ENCODE results near the gene OR2L5. TPM values are rescaled to one million over a fixed set of nuclear protein-coding genes. Genes with fewer than 3 reads are reported as not detected.

The OR2L5 gene
- total RNA-seq, 2 experiments from 2014 or later = not detected

DNA sequence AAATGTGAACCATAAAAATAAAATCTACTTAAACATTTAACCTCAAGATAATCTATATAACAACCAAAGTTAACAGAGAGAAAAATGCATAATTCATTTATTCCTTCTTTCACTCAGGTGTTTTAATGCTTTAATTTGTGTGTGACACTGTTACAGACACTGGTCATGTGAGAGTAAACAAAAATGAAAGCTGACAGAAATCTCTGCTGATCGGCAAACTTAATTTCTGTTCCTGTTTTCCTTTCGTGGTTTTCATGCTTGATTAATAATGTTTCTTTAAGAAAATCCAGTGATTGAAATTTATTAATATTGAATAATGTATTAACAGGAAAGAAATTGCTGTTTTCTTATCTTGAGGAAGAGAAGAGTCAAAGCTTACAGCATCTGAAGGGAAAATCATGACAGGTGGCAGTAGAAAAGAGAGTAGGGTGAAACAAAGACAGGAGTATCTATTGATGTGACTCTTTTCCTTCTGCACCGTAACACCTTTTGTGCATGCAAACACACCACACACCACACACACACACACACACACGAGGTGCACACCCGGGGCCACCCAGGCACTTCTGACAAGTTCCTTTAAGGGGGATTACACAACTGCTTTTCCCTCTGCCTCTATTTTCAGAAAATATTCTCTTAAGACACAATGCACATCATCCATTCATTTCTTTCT, 46.8 kb upstream of the OR2L5 start:
- TF ChIP-seq, protein P1, sequence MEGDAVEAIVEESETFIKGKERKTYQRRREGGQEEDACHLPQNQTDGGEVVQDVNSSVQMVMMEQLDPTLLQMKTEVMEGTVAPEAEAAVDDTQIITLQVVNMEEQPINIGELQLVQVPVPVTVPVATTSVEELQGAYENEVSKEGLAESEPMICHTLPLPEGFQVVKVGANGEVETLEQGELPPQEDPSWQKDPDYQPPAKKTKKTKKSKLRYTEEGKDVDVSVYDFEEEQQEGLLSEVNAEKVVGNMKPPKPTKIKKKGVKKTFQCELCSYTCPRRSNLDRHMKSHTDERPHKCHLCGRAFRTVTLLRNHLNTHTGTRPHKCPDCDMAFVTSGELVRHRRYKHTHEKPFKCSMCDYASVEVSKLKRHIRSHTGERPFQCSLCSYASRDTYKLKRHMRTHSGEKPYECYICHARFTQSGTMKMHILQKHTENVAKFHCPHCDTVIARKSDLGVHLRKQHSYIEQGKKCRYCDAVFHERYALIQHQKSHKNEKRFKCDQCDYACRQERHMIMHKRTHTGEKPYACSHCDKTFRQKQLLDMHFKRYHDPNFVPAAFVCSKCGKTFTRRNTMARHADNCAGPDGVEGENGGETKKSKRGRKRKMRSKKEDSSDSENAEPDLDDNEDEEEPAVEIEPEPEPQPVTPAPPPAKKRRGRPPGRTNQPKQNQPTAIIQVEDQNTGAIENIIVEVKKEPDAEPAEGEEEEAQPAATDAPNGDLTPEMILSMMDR (conservative IDR thresholded peaks at IDR 0.05; ENCODE audit: low read length) = no peak
- TF ChIP-seq EZH2phosphoT487 (IDR thresholded peaks at IDR 0.05; ENCODE audit: borderline replicate concordance, low read depth, low read length) = no peak
- POLR2A ChIA-PET = no interaction called here
- no peak overlapping the region for H3K27ac ChIP-seq (ENCODE audit: low read depth, low read length, poor library complexity, severe bottlenecking)
- H3K4me1 ChIP-seq (ENCODE audit: insufficient read depth, low read length, poor library complexity, severe bottlenecking) = no peaks in the 10 kb centered on the region
- no peaks in the 10 kb centered on the region for H3K79me2 ChIP-seq (ENCODE audit: insufficient read depth, low read depth, low read length)
- H3K9me2 ChIP-seq (ENCODE audit: insufficient read depth, low read length) = no peaks in the 10 kb centered on the region
- H3K4me3 ChIP-seq (ENCODE audit: low read depth, low read length, poor library complexity, severe bottlenecking) = no peak overlapping the region
- CTCF ChIA-PET (ENCODE audit: unreplicated experiment) = no interaction called here
- H3K36me3 ChIP-seq (ENCODE audit: insufficient read depth, low read length) = no peaks in the 10 kb centered on the region
- BruUV-seq (replicated peaks) = no TSS peak
- no peak overlapping the region for H2AFZ ChIP-seq (ENCODE audit: low read length)
- no peak overlapping the region for H3K4me2 ChIP-seq (ENCODE audit: low read length)
- intact Hi-C loops (cut with micrococcal nuclease; ENCODE audit: unreplicated experiment) = no loop called here
- no peak for DNase-seq (ENCODE audit: low spot score)
- H4K20me1 ChIP-seq (ENCODE audit: insufficient read depth, low read length) = no peaks in the 10 kb centered on the region
- H3K9me3 ChIP-seq (ENCODE audit: low read length) = no peaks in the 10 kb centered on the region

DNA sequence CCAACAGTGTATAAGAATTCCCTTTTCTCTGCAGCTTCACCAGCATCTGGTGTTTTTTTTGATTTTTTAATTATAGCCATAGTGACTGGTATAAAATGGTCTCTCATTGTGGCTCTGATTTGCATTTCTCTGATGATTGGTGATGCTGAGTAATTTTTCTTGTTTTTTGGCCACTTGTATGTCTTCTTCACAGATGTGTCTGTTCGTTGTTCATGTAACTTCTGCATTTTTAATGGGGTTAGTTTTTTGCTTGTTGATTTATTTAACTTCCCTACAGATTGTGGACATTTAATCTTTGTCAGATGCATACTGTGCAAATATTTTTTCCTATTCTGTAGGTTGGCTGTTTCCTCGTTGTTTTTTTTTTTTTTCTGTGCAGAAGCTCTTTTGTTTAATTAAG, 20.5 kb upstream of the OR2L5 start:
- H3K9me3 ChIP-seq (ENCODE audit: low read length) = no peaks in the 10 kb centered on the region
- TF ChIP-seq EZH2phosphoT487 (IDR thresholded peaks at IDR 0.05; ENCODE audit: borderline replicate concordance, low read depth, low read length) = no peak
- TF ChIP-seq, protein P1 (conservative IDR thresholded peaks at IDR 0.05; ENCODE audit: low read length) = no peak
- no peak overlapping the region for H3K4me3 ChIP-seq (ENCODE audit: low read depth, low read length, poor library complexity, severe bottlenecking)
- no peak overlapping the region for H3K4me2 ChIP-seq (ENCODE audit: low read length)
- H3K36me3 ChIP-seq (ENCODE audit: insufficient read depth, low read length) = no peaks in the 10 kb centered on the region
- no peak for DNase-seq (ENCODE audit: low spot score)
- no TSS peak for BruUV-seq (replicated peaks)
- CTCF ChIA-PET (ENCODE audit: unreplicated experiment) = no interaction called here
- H3K27ac ChIP-seq (ENCODE audit: low read depth, low read length, poor library complexity, severe bottlenecking) = no peak overlapping the region
- no peak overlapping the region for H2AFZ ChIP-seq (ENCODE audit: low read length)
- no peaks in the 10 kb centered on the region for H3K9me2 ChIP-seq (ENCODE audit: insufficient read depth, low read length)
- intact Hi-C loops (cut with micrococcal nuclease; ENCODE audit: unreplicated experiment) = no loop called here
- no peaks in the 10 kb centered on the region for H3K4me1 ChIP-seq (ENCODE audit: insufficient read depth, low read length, poor library complexity, severe bottlenecking)
- no peaks in the 10 kb centered on the region for H3K79me2 ChIP-seq (ENCODE audit: insufficient read depth, low read depth, low read length)
- POLR2A ChIA-PET = no interaction called here
- H4K20me1 ChIP-seq (ENCODE audit: insufficient read depth, low read length) = no peaks in the 10 kb centered on the region

DNA sequence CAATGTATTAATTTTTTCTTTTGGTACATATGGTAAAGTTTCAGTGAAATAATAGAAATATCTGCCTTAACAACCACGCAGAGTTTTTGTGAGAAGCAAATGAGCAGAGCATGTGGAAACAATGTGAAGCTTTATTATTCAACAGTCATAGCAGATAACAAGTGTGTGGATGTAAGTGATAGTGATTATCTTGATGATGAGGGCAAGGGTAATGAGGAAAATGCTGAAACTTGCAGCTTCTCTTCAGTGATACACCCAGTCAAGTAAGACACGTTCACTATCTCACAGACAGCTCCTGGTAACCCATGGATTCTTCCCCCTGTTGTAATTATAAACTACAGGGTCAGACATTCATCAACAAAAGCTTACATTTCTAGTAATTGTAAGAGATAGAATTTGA, 14.6 kb upstream of the OR2L5 start:
- intact Hi-C loops (cut with micrococcal nuclease; ENCODE audit: unreplicated experiment) = no loop called here
- Histone ChIP-seq H3K27ac (ENCODE audit: low read depth, low read length, poor library complexity, severe bottlenecking) (no peak overlapping the region), H3K4me3 (ENCODE audit: low read depth, low read length, poor library complexity, severe bottlenecking) (no peak overlapping the region), H3K9me2 (ENCODE audit: insufficient read depth, low read length) (no peaks in the 10 kb centered on the region), H3K36me3 (ENCODE audit: insufficient read depth, low read length) (no peaks in the 10 kb centered on the region), H3K9me3 (ENCODE audit: low read length) (no peaks in the 10 kb centered on the region), H4K20me1 (ENCODE audit: insufficient read depth, low read length) (no peaks in the 10 kb centered on the region), H2AFZ (ENCODE audit: low read length) (no peak overlapping the region), H3K79me2 (ENCODE audit: insufficient read depth, low read depth, low read length) (no peaks in the 10 kb centered on the region), H3K4me1 (ENCODE audit: insufficient read depth, low read length, poor library complexity, severe bottlenecking) (no peaks in the 10 kb centered on the region), H3K4me2 (ENCODE audit: low read length) (no peak overlapping the region)
- TF ChIP-seq, protein P1 (conservative IDR thresholded peaks at IDR 0.05; ENCODE audit: low read length) = no peak
- no peak for TF ChIP-seq EZH2phosphoT487 (IDR thresholded peaks at IDR 0.05; ENCODE audit: borderline replicate concordance, low read depth, low read length)
- no TSS peak for BruUV-seq (replicated peaks)
- ChIA-PET POLR2A (no interaction called here), CTCF (ENCODE audit: unreplicated experiment) (no interaction called here)
- no peak for DNase-seq (ENCODE audit: low spot score)

All from OCI-LY7 (cell line).